IMR-90 (cell line): ENCODE data around the gene EPHB1. TPM values are rescaled to one million over a fixed set of nuclear protein-coding genes. Genes with fewer than 3 reads are reported as not detected.

ENCODE experiments used
- ATAC-seq: fragments of 200-7000 bp; cut with Tn5 transposase; 2 replicates; pipeline ENCODE4 v1.9.1; 2020; ENCODE audit warnings: low read depth, mild to moderate bottlenecking, moderate library complexity
- BruUV-seq: library from RNA; stranded (reverse); fragments of 400-500 nt; replicated peaks from 2 replicates; lab custom pipeline; 2021; lab: Mats Ljungman, UMichigan
- CTCF ChIA-PET: fragments of 300-600 bp; formaldehyde crosslinking; extraction: SDS; loops from one replicate; lab custom pipeline; 2021; ENCODE audit warnings: antibody characterized with exemption; lab: Yijun Ruan, JAX
- POLR2A ChIA-PET: fragments of 300-600 bp; sonication (Branson Sonifier 250); formaldehyde crosslinking; loops from one replicate; lab custom pipeline; 2022; ENCODE audit warnings: antibody characterized with exemption; ENCODE audit not compliant: unreplicated experiment; lab: Charles Lee
- DNase-seq: peaks from one replicate; pipeline ENCODE4 v3.0.0; 2013
- H2AFZ ChIP-seq: replicated peaks from 2 replicates; pipeline ENCODE3; 2013; ENCODE audit warnings: low read length, mild to moderate bottlenecking; ENCODE audit not compliant: poor library complexity
- H2AK5ac ChIP-seq: 2 replicates; pipeline ENCODE4 v1.6.1; 2013; ENCODE audit warnings: low read depth, low read length, inconsistent platforms
- H2AK9ac ChIP-seq: replicated peaks from 2 replicates; pipeline ENCODE3; 2013; ENCODE audit warnings: mild to moderate bottlenecking, low read depth, low read length, moderate library complexity; ENCODE audit not compliant: poor library complexity
- H2BK120ac ChIP-seq: 2 replicates; pipeline ENCODE4 v1.6.1; 2013; ENCODE audit warnings: low read depth, low read length, inconsistent platforms
- H2BK15ac ChIP-seq: 3 replicates; pipeline ENCODE4 v1.6.1; 2013; ENCODE audit warnings: low read depth, low read length, inconsistent platforms
- H2BK20ac ChIP-seq: 2 replicates; pipeline ENCODE4 v1.6.1; 2013; ENCODE audit warnings: low read depth, mild to moderate bottlenecking, inconsistent platforms, low read length, moderate library complexity
- H2BK5ac ChIP-seq: 2 replicates; pipeline ENCODE4 v1.6.1; 2013; ENCODE audit warnings: mild to moderate bottlenecking, low read depth, low read length, inconsistent platforms; ENCODE audit not compliant: poor library complexity, severe bottlenecking
- H3K14ac ChIP-seq: replicated peaks from 2 replicates; pipeline ENCODE4 v1.6.1; 2013; ENCODE audit warnings: low read depth, low read length, inconsistent platforms
- H3K18ac ChIP-seq: 2 replicates; pipeline ENCODE4 v1.6.1; 2013; ENCODE audit warnings: low read depth, low read length, control low read depth
- H3K23ac ChIP-seq: 2 replicates; pipeline ENCODE4 v1.6.1; 2013; ENCODE audit warnings: low read depth, low read length, inconsistent platforms
- H3K27ac ChIP-seq: 2 replicates; pipeline ENCODE4 v1.5.1; 2013; ENCODE audit warnings: mild to moderate bottlenecking, control low read depth, low read length; ENCODE audit not compliant: insufficient read depth
- H3K27me3 ChIP-seq: 2 replicates; pipeline ENCODE4 v1.6.1; 2013; ENCODE audit warnings: low read length; ENCODE audit not compliant: control insufficient read depth, insufficient read depth
- H3K36me3 ChIP-seq: 2 replicates; pipeline ENCODE4 v1.6.1; 2013; ENCODE audit warnings: low read length, mixed read lengths; ENCODE audit not compliant: control insufficient read depth, insufficient read depth
- H3K4ac ChIP-seq: 2 replicates; pipeline ENCODE4 v1.6.1; 2013; ENCODE audit warnings: low read depth, low read length, inconsistent platforms
- H3K4me1 ChIP-seq: 2 replicates; pipeline ENCODE4 v1.6.1; 2013; ENCODE audit warnings: low read length, mixed read lengths; ENCODE audit not compliant: control insufficient read depth, insufficient read depth
- H3K4me2 ChIP-seq: 2 replicates; pipeline ENCODE4 v1.6.1; 2013; ENCODE audit warnings: low read depth, mild to moderate bottlenecking, control low read depth, low read length, moderate library complexity
- H3K4me3 ChIP-seq: 2 replicates; pipeline ENCODE4 v1.5.1; 2013; ENCODE audit warnings: low read depth, mild to moderate bottlenecking, control low read depth, low read length, moderate library complexity; ENCODE audit not compliant: insufficient read depth
- H3K56ac ChIP-seq: 2 replicates; pipeline ENCODE4 v1.6.1; 2013; ENCODE audit warnings: low read length, inconsistent platforms; ENCODE audit not compliant: insufficient read depth; ENCODE audit errors: extremely low read depth
- H3K79me1 ChIP-seq, 2 experiments: 2 replicates each; pipeline ENCODE4 v1.6.1; 2013; ENCODE audit warnings: low read length in 2 of 2, inconsistent platforms in 1 of 2, low read depth in 1 of 2
- H3K9ac ChIP-seq: 2 replicates; pipeline ENCODE4 v1.6.1; 2013; ENCODE audit warnings: low read depth, low read length, control low read depth
- H3K9me1 ChIP-seq: 2 replicates; pipeline ENCODE4 v1.6.1; 2013; ENCODE audit warnings: low read length, inconsistent platforms; ENCODE audit not compliant: insufficient read depth
- H3K9me3 ChIP-seq: 2 replicates; pipeline ENCODE4 v1.6.1; 2013; ENCODE audit warnings: low read length; ENCODE audit not compliant: control insufficient read depth, insufficient read depth
- H4K20me1 ChIP-seq: 2 replicates; pipeline ENCODE4 v1.6.1; 2013; ENCODE audit warnings: low read length, inconsistent platforms; ENCODE audit not compliant: insufficient read depth
- H4K5ac ChIP-seq: 2 replicates; pipeline ENCODE4 v1.6.1; 2013; ENCODE audit warnings: mild to moderate bottlenecking, low read depth, low read length, control low read depth
- H4K8ac ChIP-seq, 2 experiments: 2 replicates each; pipeline ENCODE4 v1.6.1; 2013; ENCODE audit warnings: low read depth in 2 of 2, low read length in 2 of 2, control low read depth in 1 of 2, inconsistent platforms in 1 of 2
- H4K91ac ChIP-seq: 2 replicates; pipeline ENCODE4 v1.6.1; 2013; ENCODE audit warnings: low read depth, low read length, inconsistent platforms; ENCODE audit not compliant: insufficient read depth
- BHLHE40 ChIP-seq: fragments of 150-350 bp; IDR thresholded peaks from 2 replicates; pipeline ENCODE4 v1.6.1; 2016; ENCODE audit warnings: mild to moderate bottlenecking, low read depth, low read length
- CEBPB ChIP-seq: IDR thresholded peaks from 2 replicates; pipeline ENCODE4 v1.6.1; 2012; ENCODE audit warnings: low read depth, low read length, improper control_type of control experiment
- CHD1 ChIP-seq: IDR thresholded peaks from 2 replicates; pipeline ENCODE4 v1.6.1; 2012; ENCODE audit warnings: low read depth, low read length, improper control_type of control experiment
- ELK1 ChIP-seq: fragments of 150-350 bp; IDR thresholded peaks from 2 replicates; pipeline ENCODE4 v1.6.1; 2016; ENCODE audit warnings: low read depth, mild to moderate bottlenecking, low read length, moderate library complexity, borderline replicate concordance
- FOS ChIP-seq: fragments of 150-350 bp; IDR thresholded peaks from 2 replicates; pipeline ENCODE4 v1.6.1; 2016; ENCODE audit warnings: low read depth, low read length
- MAFK ChIP-seq: IDR thresholded peaks from 2 replicates; pipeline ENCODE4 v1.6.1; 2012; ENCODE audit warnings: low read depth, low read length, improper control_type of control experiment
- MAZ ChIP-seq: IDR thresholded peaks from 2 replicates; pipeline ENCODE4 v1.6.1; 2012; ENCODE audit warnings: low read depth, mild to moderate bottlenecking, low read length, improper control_type of control experiment, moderate library complexity, borderline replicate concordance
- MXI1 ChIP-seq: IDR thresholded peaks from 2 replicates; pipeline ENCODE4 v1.6.1; 2012; ENCODE audit warnings: low read depth, mild to moderate bottlenecking, low read length, moderate library complexity, borderline replicate concordance
- NFE2L2 ChIP-seq: fragments of 150-350 bp; IDR thresholded peaks from 2 replicates; pipeline ENCODE4 v1.6.1; 2016; ENCODE audit warnings: low read depth, mild to moderate bottlenecking, low read length
- POLR2A ChIP-seq: IDR thresholded peaks from 2 replicates; pipeline ENCODE4 v1.6.1; 2012; ENCODE audit warnings: mild to moderate bottlenecking, low read depth, low read length
- RAD21 ChIP-seq: IDR thresholded peaks from 2 replicates; pipeline ENCODE4 v1.6.1; 2012; ENCODE audit warnings: low read length, improper control_type of control experiment
- RCOR1 ChIP-seq: IDR thresholded peaks from 2 replicates; pipeline ENCODE4 v1.6.1; 2012; ENCODE audit warnings: mild to moderate bottlenecking, low read length, improper control_type of control experiment; ENCODE audit not compliant: insufficient replicate concordance
- RFX5 ChIP-seq: IDR thresholded peaks from 2 replicates; pipeline ENCODE4 v1.8.0; 2012; ENCODE audit warnings: low read depth, mild to moderate bottlenecking, low read length, moderate library complexity
- SMC3 ChIP-seq: fragments of 150-350 bp; IDR thresholded peaks from 2 replicates; pipeline ENCODE4 v1.6.1; 2016; ENCODE audit warnings: low read depth, mild to moderate bottlenecking, antibody characterized with exemption, low read length, moderate library complexity
- WGBS, 2 experiments: methylation state at CpG; one replicate each; pipeline versions ENCODE4 v1.1.5 to v1.1.7; 2013; ENCODE audit warnings: missing lambda C conversion rate in 2 of 2; ENCODE audit not compliant: insufficient read length in 1 of 2; ENCODE audit errors: extremely low coverage in 2 of 2; 5-methylcytosine and 5-hydroxymethylcytosine counted together
- dilution Hi-C: fragments of 300-500 bp; cut with HindIII; formaldehyde crosslinking; loops from one replicate; pipeline ENCODE4 v1.14.3; 2018; ENCODE audit warnings: low sequenced_read_pairs; ENCODE audit not compliant: unreplicated experiment
- in situ Hi-C: fragments of 300-500 bp; cut with MboI; formaldehyde crosslinking; loops from 3 replicates; pipeline ENCODE4 v1.14.3; 2019; ENCODE audit warnings: low sequenced_read_pairs, inconsistent platforms, mixed read lengths
- intact Hi-C: fragments of 100-400 bp; cut with micrococcal nuclease; formaldehyde crosslinking; loops from 2 replicates; pipeline ENCODE4 v1.10.0; 2022
- polyA plus RNA-seq, 3 experiments: library from polyadenylated mRNA; depleted of rRNA; stranded (reverse); fragments of >200 nt; gene quantifications; 2 replicates each; pipeline ENCODE4 v1.2.3, GENCODE V29; 2012; ENCODE audit warnings: low replicate concordance in 1 of 3
- total RNA-seq: library from RNA; depleted of rRNA; stranded (reverse); fragments of >200 nt; gene quantifications from 2 replicates; pipeline ENCODE4 v1.2.3, GENCODE V29; 2012
- TF ChIP-seq, protein P1 (sequence below): fragments of 150-350 bp; IDR thresholded peaks from 2 replicates; pipeline ENCODE4 v1.6.1; 2017; ENCODE audit warnings: mild to moderate bottlenecking, antibody characterized with exemption, low read length, low read depth
- TF ChIP-seq, protein P2 (sequence below): conservative IDR thresholded peaks from 2 replicates; pipeline ENCODE4 v1.5.1; 2012; ENCODE audit warnings: mild to moderate bottlenecking, low read depth, low read length, improper control_type of control experiment

The EPHB1 gene
- total and polyA plus RNA-seq, 2 of the 4 experiments (the other 2 are of a cell fraction): 0.17 to 0.36 TPM

- no TSS peak for BruUV-seq
- no peak overlapping the region for H2BK20ac ChIP-seq
- WGBS, 2 experiments: no CpG with 5 or more reads among the region's 5 CpGs
- H2AK5ac ChIP-seq: no peak overlapping the region
- no peak overlapping the region for H4K91ac ChIP-seq
- no peak overlapping the region for H3K27ac ChIP-seq
- H2BK120ac ChIP-seq: no peak overlapping the region
- no peak overlapping the region for H2BK15ac ChIP-seq
- H3K9me1 ChIP-seq: no peaks in the 10 kb centered on the region
- no peaks in the 10 kb centered on the region for H4K20me1 ChIP-seq
- intact Hi-C loops (no loop called here), in situ Hi-C loops (no loop called here), dilution Hi-C loops (no loop called here)
- DNase-seq (no peak), ATAC-seq (no peak)
- no peak overlapping the region for H3K56ac ChIP-seq
- no peak overlapping the region for H4K8ac ChIP-seq
- no peak overlapping the region for H2AK9ac ChIP-seq
- no peaks in the 10 kb centered on the region for H3K79me1 ChIP-seq
- H3K4me1 ChIP-seq: no peaks in the 10 kb centered on the region
- no peak overlapping the region for H2BK5ac ChIP-seq
- no peak overlapping the region for H3K23ac ChIP-seq
- no peaks in the 10 kb centered on the region for H3K36me3 ChIP-seq
- ChIA-PET POLR2A (no interaction called here), CTCF (no interaction called here)
- no peak overlapping the region for H3K4me2 ChIP-seq
- no peak overlapping the region for H3K9ac ChIP-seq
- H3K27me3 ChIP-seq: no peaks in the 10 kb centered on the region
- no peak overlapping the region for H3K4me3 ChIP-seq
- H3K18ac ChIP-seq: no peak overlapping the region
- H3K9me3 ChIP-seq: peaks cover 5% of the 10 kb centered on the region; the same call in 1 of the 2 replicates
- no peak overlapping the region for H3K14ac ChIP-seq
- no peak for TF ChIP-seq MAFK
- no peak for TF ChIP-seq NFE2L2
- TF ChIP-seq MXI1: no peak
- TF ChIP-seq CEBPB: no peak
- TF ChIP-seq SMC3: no peak
- no peak for TF ChIP-seq POLR2A
- TF ChIP-seq, protein P1, sequence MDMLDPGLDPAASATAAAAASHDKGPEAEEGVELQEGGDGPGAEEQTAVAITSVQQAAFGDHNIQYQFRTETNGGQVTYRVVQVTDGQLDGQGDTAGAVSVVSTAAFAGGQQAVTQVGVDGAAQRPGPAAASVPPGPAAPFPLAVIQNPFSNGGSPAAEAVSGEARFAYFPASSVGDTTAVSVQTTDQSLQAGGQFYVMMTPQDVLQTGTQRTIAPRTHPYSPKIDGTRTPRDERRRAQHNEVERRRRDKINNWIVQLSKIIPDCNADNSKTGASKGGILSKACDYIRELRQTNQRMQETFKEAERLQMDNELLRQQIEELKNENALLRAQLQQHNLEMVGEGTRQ: no peak
- no peak for TF ChIP-seq CHD1
- no peak for TF ChIP-seq BHLHE40
- TF ChIP-seq RCOR1: no peak
- TF ChIP-seq, protein P2, sequence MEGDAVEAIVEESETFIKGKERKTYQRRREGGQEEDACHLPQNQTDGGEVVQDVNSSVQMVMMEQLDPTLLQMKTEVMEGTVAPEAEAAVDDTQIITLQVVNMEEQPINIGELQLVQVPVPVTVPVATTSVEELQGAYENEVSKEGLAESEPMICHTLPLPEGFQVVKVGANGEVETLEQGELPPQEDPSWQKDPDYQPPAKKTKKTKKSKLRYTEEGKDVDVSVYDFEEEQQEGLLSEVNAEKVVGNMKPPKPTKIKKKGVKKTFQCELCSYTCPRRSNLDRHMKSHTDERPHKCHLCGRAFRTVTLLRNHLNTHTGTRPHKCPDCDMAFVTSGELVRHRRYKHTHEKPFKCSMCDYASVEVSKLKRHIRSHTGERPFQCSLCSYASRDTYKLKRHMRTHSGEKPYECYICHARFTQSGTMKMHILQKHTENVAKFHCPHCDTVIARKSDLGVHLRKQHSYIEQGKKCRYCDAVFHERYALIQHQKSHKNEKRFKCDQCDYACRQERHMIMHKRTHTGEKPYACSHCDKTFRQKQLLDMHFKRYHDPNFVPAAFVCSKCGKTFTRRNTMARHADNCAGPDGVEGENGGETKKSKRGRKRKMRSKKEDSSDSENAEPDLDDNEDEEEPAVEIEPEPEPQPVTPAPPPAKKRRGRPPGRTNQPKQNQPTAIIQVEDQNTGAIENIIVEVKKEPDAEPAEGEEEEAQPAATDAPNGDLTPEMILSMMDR: no peak
- no peak for TF ChIP-seq RFX5
- no peak for TF ChIP-seq RAD21
- TF ChIP-seq FOS: no peak
- TF ChIP-seq ELK1: no peak
- no peak for TF ChIP-seq MAZ
- H2AFZ ChIP-seq: no peak overlapping the region
- H4K5ac ChIP-seq: no peak overlapping the region
- no peak overlapping the region for H3K4ac ChIP-seq
Observed at GRCh38 chr3:135249186-135249585, 454.1 kb downstream of the EPHB1 start.
